ENCODE data around the gene ACSM5. TPM values are rescaled to one million over a fixed set of nuclear protein-coding genes. Genes with fewer than 3 reads are reported as not detected.
"Not testable (repeated sequence)": the region's sequence is repeated elsewhere in the genome, so short reads cannot be mapped to it uniquely, and the experiment has no call there.

The ACSM5 gene
- total RNA-seq, 1 donor from 2014 or later = 0.60 TPM

- DNase-seq (ENCODE audit: low read depth in 2 of 2) = no peak
Observed at GRCh38 chr16:20397468-20398074, 11.8 kb upstream of the ACSM5 start.

GRCh38 chr16:20398603-20399002 is 10.7 kb upstream of the ACSM5 start:
- DNase-seq (ENCODE audit: low read depth in 2 of 2) = no peak

GRCh38 chr16:20399185-20399584 is 10.1 kb upstream of the ACSM5 start:
- DNase-seq (ENCODE audit: low read depth in 2 of 2) = no peak

GRCh38 chr16:20401066-20401465 is 8.3 kb upstream of the ACSM5 start:
- no peak for DNase-seq (ENCODE audit: low read depth in 2 of 2)

- DNase-seq (ENCODE audit: low read depth in 2 of 2) = peak in 1 of 2 donors; percentile 9
Observed at GRCh38 chr16:20401475-20402016, 7.8 kb upstream of the ACSM5 start.

GRCh38 chr16:20402651-20403050 is 6.7 kb upstream of the ACSM5 start:
- DNase-seq (ENCODE audit: low read depth in 2 of 2) = no peak

GRCh38 chr16:20404637-20405036 is 4.7 kb upstream of the ACSM5 start, which contains the start of gene PDILT:
TSS of gene PDILT (minus strand) at chr16:20404737. CDS start at chr16:20399300, 5,437 bp downstream.
- no peak for DNase-seq (ENCODE audit: low read depth in 2 of 2)

- peak in 1 of 2 donors; percentile 32 for DNase-seq (ENCODE audit: low read depth in 2 of 2)
Observed at GRCh38 chr16:20410121-20410723, 888 bp downstream of the ACSM5 start.

GRCh38 chr16:20411055-20411454 is 1.7 kb downstream of the ACSM5 start:
- no peak for DNase-seq (ENCODE audit: low read depth in 2 of 2)

- no peak for DNase-seq (ENCODE audit: low read depth in 2 of 2)
Observed at GRCh38 chr16:20415541-20415940, 6.2 kb downstream of the ACSM5 start.

- DNase-seq (ENCODE audit: low read depth in 2 of 2) = not testable (repeated sequence)
Observed at GRCh38 chr16:20419093-20419492, 9.8 kb downstream of the ACSM5 start.

GRCh38 chr16:20421748-20422147 is 12.4 kb downstream of the ACSM5 start:
- DNase-seq (ENCODE audit: low read depth in 2 of 2) = not testable (repeated sequence)

- not testable (repeated sequence) for DNase-seq (ENCODE audit: low read depth in 2 of 2)
Observed at GRCh38 chr16:20423772-20424128, 14.4 kb downstream of the ACSM5 start.

GRCh38 chr16:20424129-20424866 is 15.0 kb downstream of the ACSM5 start:
- DNase-seq (ENCODE audit: low read depth in 2 of 2) = no peak

GRCh38 chr16:20427401-20427797 is 18.1 kb downstream of the ACSM5 start:
- DNase-seq (ENCODE audit: low read depth in 2 of 2) = not testable (repeated sequence)

- not testable (repeated sequence) for DNase-seq (ENCODE audit: low read depth in 2 of 2)
Observed at GRCh38 chr16:20429499-20429898, 20.2 kb downstream of the ACSM5 start.

GRCh38 chr16:20430480-20430879 is 21.1 kb downstream of the ACSM5 start:
- DNase-seq (ENCODE audit: low read depth in 2 of 2) = not testable (repeated sequence)

GRCh38 chr16:20430948-20431347 is 21.6 kb downstream of the ACSM5 start:
- no peak for DNase-seq (ENCODE audit: low read depth in 2 of 2)

- DNase-seq (ENCODE audit: low read depth in 2 of 2) = not testable (repeated sequence)
Observed at GRCh38 chr16:20438950-20439349, 29.6 kb downstream of the ACSM5 start.

GRCh38 chr16:20439820-20440231 is 30.5 kb downstream of the ACSM5 start:
- DNase-seq (ENCODE audit: low read depth in 2 of 2) = peak in 1 of 2 donors; percentile 2

- not testable (repeated sequence) for DNase-seq (ENCODE audit: low read depth in 2 of 2)
Observed at GRCh38 chr16:20440731-20441130, 31.4 kb downstream of the ACSM5 start.

GRCh38 chr16:20441191-20441590 is 31.9 kb downstream of the ACSM5 start:
- DNase-seq (ENCODE audit: low read depth in 2 of 2) = no peak
